GM10847 (cell line): ENCODE data around the gene DCDC1.

Experiments
- POLR2A ChIP-seq: IDR thresholded peaks from 2 replicates; pipeline ENCODE4 v1.6.1; 2011; ENCODE audit not compliant: insufficient read length; ENCODE audit errors: extremely low read depth

DCDC1 gene

DNA sequence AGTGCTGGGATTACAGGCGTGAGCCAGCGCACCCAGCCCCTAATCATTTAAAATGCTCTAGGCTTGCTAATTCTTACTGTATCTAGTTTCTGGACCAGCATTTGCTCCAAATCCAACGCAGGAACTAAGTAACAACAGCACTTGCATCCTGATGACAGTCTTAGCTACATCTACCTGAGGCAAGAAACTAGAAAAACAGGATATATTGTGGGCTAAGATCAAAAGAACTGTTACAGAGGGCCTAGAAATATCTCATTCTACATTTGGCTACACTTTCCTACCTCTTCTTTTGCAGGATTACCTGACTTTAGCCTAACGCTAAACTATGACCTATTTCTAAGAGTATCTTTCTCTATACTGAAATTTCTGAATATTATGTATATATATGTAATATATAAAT is 7.8 kb downstream of the DCDC1 start:
- no peak for TF ChIP-seq POLR2A

DNA sequence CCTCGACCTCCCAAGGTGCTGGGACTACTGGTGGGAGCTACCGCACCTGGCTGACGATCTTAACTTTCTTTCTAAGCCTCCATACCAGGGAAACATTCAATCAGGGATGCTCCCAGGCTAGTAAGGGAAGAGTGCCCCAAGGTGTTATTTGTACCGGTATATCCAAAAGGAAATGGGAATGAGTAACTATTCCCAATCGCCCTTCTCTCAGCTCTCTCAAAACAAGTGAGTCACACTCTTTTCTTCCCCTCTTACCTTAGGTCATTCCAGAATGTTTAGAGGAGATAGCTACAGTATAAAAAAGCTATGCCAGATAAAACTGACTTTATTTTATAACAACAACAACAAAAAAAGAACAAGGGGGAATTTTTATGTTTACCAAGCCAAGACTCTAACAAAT is 13.7 kb downstream of the DCDC1 start:
- TF ChIP-seq POLR2A, result no peak

DNA sequence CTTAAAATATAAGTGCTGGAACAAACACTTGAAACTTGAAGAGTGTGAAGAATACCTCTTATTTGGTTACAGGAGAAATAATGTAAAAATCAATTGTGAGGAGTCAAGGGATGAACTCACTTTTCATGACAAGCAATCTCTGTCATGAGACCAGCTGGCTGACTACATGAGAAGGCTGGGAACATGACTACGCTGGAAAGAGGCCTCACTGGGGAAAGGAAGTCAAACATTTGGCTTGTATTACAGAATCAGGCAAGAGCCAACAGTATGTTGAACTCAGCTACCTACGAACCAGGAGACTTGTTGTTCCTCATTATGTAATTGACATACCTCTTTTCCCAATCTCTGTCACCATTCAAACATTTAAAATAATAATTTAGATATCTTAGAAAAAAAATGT is 14.4 kb downstream of the DCDC1 start:
- TF ChIP-seq POLR2A, result no peak

DNA sequence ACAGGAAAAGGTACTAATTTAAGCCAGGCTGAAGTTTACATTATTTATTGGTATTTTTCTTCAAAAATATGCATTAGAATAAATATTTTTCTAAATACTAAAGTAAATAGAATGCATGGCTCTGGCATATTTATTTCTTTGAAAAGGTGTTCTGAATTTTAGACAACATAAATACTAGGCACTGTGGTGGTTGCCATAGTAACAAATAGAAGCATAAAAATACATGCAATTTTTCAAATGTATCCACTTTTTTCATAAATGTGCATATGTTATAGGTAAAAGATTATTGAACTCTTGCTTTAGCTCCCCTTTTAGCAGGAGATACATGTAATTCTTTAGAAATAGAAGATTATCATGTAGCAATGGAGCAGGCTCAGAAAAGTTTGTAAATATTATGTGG is 18.4 kb downstream of the DCDC1 start:
- no peak for TF ChIP-seq POLR2A

DNA sequence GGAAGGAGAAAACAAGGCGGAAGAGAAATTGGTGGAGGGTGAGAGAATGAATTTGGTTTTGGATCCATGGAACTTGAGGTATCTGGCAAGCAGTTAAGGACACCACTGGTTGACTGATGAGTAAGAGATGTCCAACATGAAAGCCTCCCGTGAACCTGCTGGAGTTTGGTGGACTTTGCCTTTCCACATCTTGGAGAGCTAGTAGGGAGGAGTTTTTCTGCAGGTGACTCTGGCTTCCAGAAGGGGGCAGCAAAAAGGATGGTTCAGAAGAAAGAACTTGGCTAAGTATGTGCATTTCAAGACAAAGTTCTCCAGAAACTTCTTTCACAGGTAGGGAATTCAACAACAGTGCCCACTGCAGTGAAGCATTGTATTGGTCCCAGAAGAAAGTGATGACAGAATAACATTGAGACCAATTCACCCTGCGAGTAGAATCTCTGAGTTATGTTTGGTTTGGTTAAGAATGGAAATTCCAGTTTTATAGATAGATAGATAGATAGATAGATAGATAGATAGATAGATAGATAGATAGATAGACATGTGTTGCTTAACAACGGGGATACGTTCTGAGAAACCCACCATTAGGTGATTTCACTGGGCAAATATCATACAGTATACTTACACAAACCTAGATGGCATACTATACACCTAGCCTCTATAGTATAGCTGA is 28.5 kb downstream of the DCDC1 start:
- TF ChIP-seq POLR2A, result no peak

DNA sequence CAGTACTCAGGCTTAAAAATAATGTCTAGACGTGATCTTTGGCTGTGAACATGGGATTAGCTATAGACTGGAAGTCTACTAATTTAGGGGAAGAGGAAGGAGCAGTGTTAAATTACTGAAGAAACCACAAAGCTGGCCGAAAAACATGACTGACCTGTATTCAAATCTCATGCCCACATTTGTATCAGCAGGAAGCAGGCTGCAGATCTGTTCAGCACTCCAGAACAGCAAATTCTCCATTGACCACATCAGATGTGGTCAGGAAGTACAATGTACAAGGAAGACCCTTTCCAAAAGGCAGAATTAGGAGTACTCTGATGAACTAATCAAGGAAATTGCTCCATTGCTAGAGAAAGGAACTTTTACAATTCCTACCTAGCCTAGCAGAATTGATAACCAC is 31.7 kb downstream of the DCDC1 start:
- TF ChIP-seq POLR2A, result no peak

DNA sequence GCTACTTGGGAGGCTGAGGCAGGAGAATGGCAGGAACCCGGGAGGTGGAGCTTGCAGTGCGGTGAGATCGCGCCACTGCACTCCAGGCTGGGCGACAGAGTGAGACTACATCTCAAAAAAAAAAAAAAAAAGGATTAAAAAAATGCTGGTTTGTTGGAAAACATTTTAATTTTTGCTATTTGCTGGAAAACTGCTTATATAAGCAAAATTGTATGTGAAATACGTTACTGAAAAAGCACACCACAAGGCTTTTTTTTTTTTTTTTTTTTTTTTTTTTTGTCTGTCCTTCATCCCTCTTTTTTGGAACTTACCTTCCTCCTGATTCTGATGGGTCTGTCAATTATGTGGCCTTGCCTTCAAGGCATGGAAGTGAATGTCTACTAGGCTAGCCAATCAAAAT is 40.8 kb downstream of the DCDC1 start:
- no peak for TF ChIP-seq POLR2A

DNA sequence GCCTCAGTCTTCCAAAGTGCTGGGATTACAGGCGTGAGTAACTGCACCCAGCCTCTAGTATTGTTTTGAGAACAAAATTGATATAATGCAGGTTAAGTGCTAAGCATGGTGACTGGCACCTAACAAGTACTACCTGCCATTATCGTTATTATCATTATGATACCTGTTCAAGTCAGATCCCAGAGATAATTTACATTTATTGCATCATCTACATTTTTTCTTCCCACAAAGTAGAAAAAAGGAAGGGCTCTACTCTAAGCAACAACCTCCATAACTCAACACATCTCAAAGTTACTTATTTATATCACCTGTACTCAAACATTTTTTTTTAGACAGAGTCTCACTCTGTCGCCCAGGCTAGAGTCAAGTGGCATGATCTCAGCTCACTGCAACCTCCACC is 42.1 kb downstream of the DCDC1 start:
- no peak for TF ChIP-seq POLR2A

DNA sequence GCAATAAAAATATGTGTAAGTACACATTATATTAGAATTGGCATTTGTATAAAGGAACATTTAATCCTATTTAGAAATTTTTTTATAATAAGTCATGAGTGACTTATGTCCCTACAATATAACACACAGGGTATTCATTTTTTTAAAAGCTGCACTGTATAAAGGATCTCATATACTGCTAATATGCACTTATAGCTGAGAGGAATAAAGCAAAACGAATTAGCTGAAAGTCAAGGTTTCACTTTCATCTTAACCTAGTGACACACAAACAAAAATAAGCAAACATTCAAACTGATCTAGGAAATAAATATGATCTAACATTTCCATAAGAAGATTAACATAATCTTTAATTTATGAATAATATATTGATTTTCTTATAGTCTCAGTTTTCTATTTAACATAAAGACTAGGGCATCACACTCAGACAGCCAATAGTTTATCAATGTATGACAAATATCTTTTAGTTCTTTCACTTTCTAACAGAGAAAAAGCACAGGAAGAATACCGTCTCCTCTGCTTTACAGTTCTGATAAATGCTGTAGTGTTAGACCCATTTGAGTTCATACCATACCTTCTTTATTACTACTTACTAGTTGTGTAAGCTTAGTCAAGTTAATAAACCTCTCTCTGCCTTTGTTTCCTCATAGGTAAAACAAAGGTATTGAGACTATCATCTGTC is 42.9 kb downstream of the DCDC1 start:
- TF ChIP-seq POLR2A, result no peak

DNA sequence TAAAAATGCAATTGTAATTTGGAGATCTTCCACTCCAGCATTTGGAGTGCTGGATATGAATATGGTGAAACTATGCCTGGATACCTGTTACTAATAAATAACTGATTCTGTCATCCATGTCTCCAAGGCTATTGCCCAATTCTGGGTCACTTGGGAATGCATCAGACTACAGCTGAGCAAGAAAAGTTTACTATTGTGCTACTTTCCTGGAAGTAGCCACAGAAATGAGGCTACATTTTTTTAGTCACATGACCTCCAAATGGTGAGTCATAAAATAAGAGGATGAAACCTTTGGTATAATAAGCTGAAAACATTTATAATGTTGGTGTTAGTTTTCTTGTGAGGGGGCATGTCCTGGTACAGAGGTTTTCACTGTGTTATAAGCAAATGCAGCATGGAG is 44.4 kb downstream of the DCDC1 start:
- TF ChIP-seq POLR2A, result no peak

DNA sequence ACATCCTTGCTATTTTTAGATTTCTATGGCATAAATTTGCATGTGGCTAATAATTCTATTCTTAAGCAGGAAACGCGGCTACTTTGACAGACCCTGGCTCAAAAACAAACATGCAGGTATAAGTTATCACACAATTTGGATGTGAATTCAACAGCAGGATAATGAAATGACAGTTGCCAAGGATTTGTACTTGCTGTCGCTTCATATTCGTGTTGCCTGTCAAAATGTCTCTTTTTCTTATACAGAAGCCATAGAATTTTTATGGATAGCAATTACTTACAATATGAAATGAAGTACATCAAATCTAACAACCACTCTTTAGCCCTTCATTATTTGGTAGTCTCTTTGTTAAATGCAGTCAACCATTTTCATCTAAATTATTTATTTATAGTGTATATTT is 46.4 kb downstream of the DCDC1 start:
- TF ChIP-seq POLR2A, result no peak

DNA sequence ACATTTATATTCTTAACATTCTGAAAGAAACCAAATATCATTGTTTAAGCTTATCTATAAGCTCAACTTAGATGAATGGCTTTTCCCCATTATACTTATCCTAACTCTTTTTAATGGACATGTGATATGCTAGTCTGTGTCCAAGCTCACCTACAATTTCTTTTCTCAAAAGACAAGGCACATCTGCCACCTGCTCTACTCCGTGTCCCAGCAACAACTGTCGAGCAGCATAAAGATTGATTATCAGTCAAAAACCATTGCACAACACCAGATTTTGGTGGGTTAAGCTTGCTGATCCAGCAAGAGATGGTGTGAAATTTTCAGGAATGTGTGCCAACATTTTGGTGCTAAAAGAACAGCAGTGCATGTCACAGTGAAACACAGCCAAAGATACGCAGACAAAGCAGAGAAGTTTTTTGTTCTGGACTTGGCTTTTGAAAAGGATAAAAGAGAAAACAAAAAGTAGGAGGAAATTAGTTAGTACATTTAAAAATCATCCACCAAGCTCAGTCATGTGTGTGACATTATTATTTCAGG is 65.8 kb downstream of the DCDC1 start:
- TF ChIP-seq POLR2A, result no peak

DNA sequence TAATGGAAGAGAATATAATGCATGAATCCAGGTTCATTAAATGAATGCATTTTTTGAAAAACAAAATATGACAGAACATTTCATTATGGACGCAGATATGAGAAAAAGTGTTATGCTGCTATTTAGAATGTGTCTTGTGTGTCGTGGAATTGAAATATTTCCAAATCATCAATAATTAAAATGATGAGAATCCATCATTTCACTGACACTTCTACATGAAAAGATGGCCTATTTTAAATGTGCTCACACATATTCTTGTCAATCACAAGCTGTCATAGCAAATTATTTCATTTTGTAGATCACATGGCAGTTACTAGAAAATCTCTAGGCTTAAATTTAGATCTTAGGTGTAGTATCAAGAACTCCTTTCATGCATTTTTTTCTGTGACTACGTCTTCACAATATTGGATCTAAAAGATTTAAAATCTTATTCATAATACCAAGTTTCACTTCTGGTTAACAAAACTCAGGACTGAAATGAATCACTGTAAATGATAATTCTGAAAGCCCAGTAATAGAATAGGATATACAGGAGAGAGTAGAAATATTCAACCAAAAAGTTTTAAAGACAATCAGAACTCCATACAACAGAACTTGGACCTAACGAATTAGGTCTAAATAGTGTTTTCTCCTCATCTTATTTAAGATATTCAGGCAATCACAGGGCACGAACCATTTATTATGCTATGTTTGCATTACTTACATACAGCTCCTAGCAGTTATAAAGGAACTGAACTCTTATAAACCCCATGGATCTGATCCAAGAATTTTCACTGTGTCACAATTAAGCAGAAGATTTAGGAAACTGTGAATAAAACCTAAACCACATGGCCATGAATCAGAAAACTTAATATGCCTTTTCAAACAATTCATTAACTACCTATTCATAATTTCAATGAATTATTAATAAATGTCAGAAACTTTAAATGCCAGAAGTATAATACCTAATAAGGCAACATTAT is 67.7 kb downstream of the DCDC1 start:
- TF ChIP-seq POLR2A, result no peak

DNA sequence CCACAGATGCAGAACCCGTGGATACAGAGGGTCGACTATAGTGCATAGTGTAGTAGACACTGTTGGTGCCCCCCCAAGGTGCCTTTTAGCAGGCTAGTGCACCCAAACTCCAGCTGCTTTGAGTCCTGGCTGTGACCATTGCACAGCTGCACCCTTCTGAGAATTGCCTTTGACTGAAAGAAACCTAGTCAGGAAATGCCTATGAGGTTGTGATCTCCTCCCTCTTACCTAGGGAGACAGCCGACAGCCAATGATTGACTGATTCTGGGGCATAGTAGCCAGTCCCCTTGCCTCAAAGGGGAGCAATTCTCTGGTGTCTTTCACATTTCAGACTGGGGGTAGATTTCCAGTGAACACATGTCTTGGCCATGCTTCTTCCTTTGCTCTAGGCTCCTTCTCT is 74.2 kb downstream of the DCDC1 start:
- no peak for TF ChIP-seq POLR2A

DNA sequence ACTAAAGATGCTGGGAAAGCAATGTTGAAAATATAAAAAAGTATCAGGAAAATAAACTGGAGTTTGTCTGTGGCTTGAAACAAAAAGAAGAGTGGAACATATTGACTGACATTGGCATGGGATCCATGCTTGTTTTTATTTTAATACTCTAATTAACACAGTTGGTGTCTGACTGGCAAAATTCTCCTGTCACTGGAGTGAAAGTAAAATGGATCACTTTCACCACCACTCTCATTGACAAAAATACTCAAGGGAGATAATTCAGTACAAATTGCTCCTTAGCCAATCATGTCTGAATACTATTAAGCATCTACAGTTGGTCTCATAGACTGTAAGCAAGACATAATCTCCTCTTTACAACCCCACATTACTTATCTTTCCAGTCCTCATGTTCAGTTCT is 101.8 kb downstream of the DCDC1 start:
- TF ChIP-seq POLR2A, result no peak

DNA sequence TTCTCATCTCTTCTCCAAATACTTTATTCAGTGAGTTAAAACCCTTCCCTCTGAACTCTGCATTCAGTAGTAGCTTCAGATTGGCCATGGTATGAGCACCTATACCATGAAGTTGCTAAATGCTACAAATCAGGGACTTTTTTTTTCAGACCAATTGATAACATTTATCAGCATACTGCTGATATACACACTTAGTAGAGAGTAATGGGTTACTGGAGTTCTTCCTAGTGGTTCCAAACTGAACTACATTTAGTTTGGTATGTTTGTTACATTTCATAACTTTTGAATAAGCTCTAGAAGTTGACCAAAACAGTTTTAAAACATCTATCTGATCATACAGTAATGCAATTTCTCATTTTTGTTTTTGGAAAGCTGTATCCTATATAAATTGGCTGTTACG is 104.7 kb downstream of the DCDC1 start:
- no peak for TF ChIP-seq POLR2A
